ENCODE data around the gene ATP12A. TPM values are rescaled to one million over a fixed set of nuclear protein-coding genes. Genes with fewer than 3 reads are reported as not detected.
A peak's percentile ranks its signal among the peaks of the same experiment; 100 is the strongest.

ATP12A gene
- total RNA-seq, 1 experiment from 2014 or later: 0.47 TPM

GRCh38 chr13:24742294-24742693 lies 62.1 kb downstream of the ATP12A start:
- BruUV-seq (replicated peaks): no TSS peak
- TF ChIP-seq CTCF (conservative IDR thresholded peaks at IDR 0.05; ENCODE audit: low read depth, low read length) (no peak), EZH2 (IDR thresholded peaks at IDR 0.05; ENCODE audit: borderline replicate concordance, low read depth, low read length, poor library complexity, severe bottlenecking) (no peak)
- H3K4me1 ChIP-seq (ENCODE audit: insufficient read depth, low read length, poor library complexity, severe bottlenecking): peaks cover 16% of the 10 kb centered on the region
- H3K27me3 ChIP-seq (replicated peaks; ENCODE audit: insufficient read depth, low read depth, low read length, poor library complexity): peaks cover 25% of the 10 kb centered on the region
- H3K4me3 ChIP-seq (ENCODE audit: low read depth, low read length, poor library complexity, severe bottlenecking): no peak overlapping the region
- ChIA-PET POLR2A (ENCODE audit: low non-redundant PET) (interaction anchor here (0.6 kb wide), 1 partner anchor 1548 kb away, joined by 3 read pairs; no protein-coding TSS in a partner anchor), CTCF (no interaction called here)
- no peak overlapping the region for H3K27ac ChIP-seq (ENCODE audit: low read depth, low read length, poor library complexity, severe bottlenecking)
- H3K9me3 ChIP-seq (ENCODE audit: low read depth, low read length, poor library complexity, severe bottlenecking): no peaks in the 10 kb centered on the region
- DNase-seq (ENCODE audit: low spot score): peak; percentile 69
- H3K36me3 ChIP-seq (ENCODE audit: insufficient read depth, low read length, poor library complexity, severe bottlenecking): no peaks in the 10 kb centered on the region
- intact Hi-C loops (cut with micrococcal nuclease; ENCODE audit: unreplicated experiment): no loop called here

GRCh38 chr13:24742977-24743376 lies 62.8 kb downstream of the ATP12A start:
- Histone ChIP-seq H3K27me3 (replicated peaks; ENCODE audit: insufficient read depth, low read depth, low read length, poor library complexity) (peaks cover 32% of the 10 kb centered on the region), H3K4me3 (ENCODE audit: low read depth, low read length, poor library complexity, severe bottlenecking) (no peak overlapping the region), H3K27ac (ENCODE audit: low read depth, low read length, poor library complexity, severe bottlenecking) (no peak overlapping the region), H3K9me3 (ENCODE audit: low read depth, low read length, poor library complexity, severe bottlenecking) (no peaks in the 10 kb centered on the region), H3K4me1 (ENCODE audit: insufficient read depth, low read length, poor library complexity, severe bottlenecking) (peaks cover 18% of the 10 kb centered on the region), H3K36me3 (ENCODE audit: insufficient read depth, low read length, poor library complexity, severe bottlenecking) (no peaks in the 10 kb centered on the region)
- no TSS peak for BruUV-seq (replicated peaks)
- POLR2A ChIA-PET (ENCODE audit: low non-redundant PET): interaction anchor here (0.6 kb wide), 1 partner anchor 1547 kb away, joined by 3 read pairs; no protein-coding TSS in a partner anchor
- intact Hi-C loops (cut with micrococcal nuclease; ENCODE audit: unreplicated experiment): no loop called here
- CTCF ChIA-PET: interaction anchor here (0.6 kb wide), 1 partner anchor 728 kb away, joined by 6 read pairs; no protein-coding TSS in a partner anchor
- no peak for DNase-seq (ENCODE audit: low spot score)
- TF ChIP-seq CTCF (conservative IDR thresholded peaks at IDR 0.05; ENCODE audit: low read depth, low read length) (no peak), EZH2 (IDR thresholded peaks at IDR 0.05; ENCODE audit: borderline replicate concordance, low read depth, low read length, poor library complexity, severe bottlenecking) (no peak)

GRCh38 chr13:24744247-24744646 lies 64.0 kb downstream of the ATP12A start:
- no TSS peak for BruUV-seq (replicated peaks)
- peaks cover 18% of the 10 kb centered on the region for H3K4me1 ChIP-seq (ENCODE audit: insufficient read depth, low read length, poor library complexity, severe bottlenecking)
- CTCF ChIA-PET: no interaction called here
- TF ChIP-seq EZH2 (IDR thresholded peaks at IDR 0.05; ENCODE audit: borderline replicate concordance, low read depth, low read length, poor library complexity, severe bottlenecking) (no peak), CTCF (conservative IDR thresholded peaks at IDR 0.05; ENCODE audit: low read depth, low read length) (no peak)
- H3K36me3 ChIP-seq (ENCODE audit: insufficient read depth, low read length, poor library complexity, severe bottlenecking): no peaks in the 10 kb centered on the region
- H3K9me3 ChIP-seq (ENCODE audit: low read depth, low read length, poor library complexity, severe bottlenecking): no peaks in the 10 kb centered on the region
- no peak overlapping the region for H3K27ac ChIP-seq (ENCODE audit: low read depth, low read length, poor library complexity, severe bottlenecking)
- DNase-seq (ENCODE audit: low spot score): no peak
- peaks cover 43% of the 10 kb centered on the region for H3K27me3 ChIP-seq (replicated peaks; ENCODE audit: insufficient read depth, low read depth, low read length, poor library complexity)
- POLR2A ChIA-PET (ENCODE audit: low non-redundant PET): no interaction called here
- H3K4me3 ChIP-seq (ENCODE audit: low read depth, low read length, poor library complexity, severe bottlenecking): no peak overlapping the region
- intact Hi-C loops (cut with micrococcal nuclease; ENCODE audit: unreplicated experiment): no loop called here

Data from A673 (cell line).